Endometrial microvascular endothelial cells (primary cell): ENCODE measurements around the gene XPNPEP3. TPM values are rescaled to one million over a fixed set of nuclear protein-coding genes. Genes with fewer than 3 reads are reported as not detected.
"Not testable (repeated sequence)": the region's sequence is repeated elsewhere in the genome, so short reads cannot be mapped to it uniquely, and the experiment has no call there.

Experiments
- in situ Hi-C: cut with HindIII; loops from 2 replicates; pipeline ENCODE4 v1.10.0; 2017; ENCODE audit warnings: low sequenced_read_pairs, low pct_unique_long_range_greater_than_20kb; ENCODE audit errors: inconsistent ontology term
- total RNA-seq: library from RNA; depleted of rRNA; stranded (reverse); fragments of >200 nt; gene quantifications from one replicate; pipeline ENCODE4 v1.2.3, GENCODE V29; 2015; ENCODE audit errors: inconsistent ontology term

The XPNPEP3 gene
- total RNA-seq, result 7.9 TPM

- in situ Hi-C loops, result no loop called here
Observed at GRCh38 chr22:40856513-40857308, at the start of gene XPNPEP3, which contains the start of gene ST13. Gene XPNPEP3, plus strand, starts transcription at chr22:40857148. Its CDS starts 34 bp downstream, at chr22:40857182. Gene ST13, minus strand, starts transcription at chr22:40856639. Its CDS starts 99 bp downstream, at chr22:40856540.

- in situ Hi-C loops, result no loop called here
Observed at GRCh38 chr22:40808018-40808841, 48.7 kb upstream of the XPNPEP3 start.

GRCh38 chr22:40813912-40814315 lies 43.0 kb upstream of the XPNPEP3 start:
- in situ Hi-C loops, result no loop called here

GRCh38 chr22:40817737-40818136 lies 39.2 kb upstream of the XPNPEP3 start:
- in situ Hi-C loops, result no loop called here

GRCh38 chr22:40818192-40818746 lies 38.7 kb upstream of the XPNPEP3 start:
- in situ Hi-C loops, result no loop called here

GRCh38 chr22:40818747-40819598 lies 38.0 kb upstream of the XPNPEP3 start, which contains the start of gene SLC25A17:
Gene SLC25A17, minus strand, starts transcription at chr22:40819346. Its CDS starts 98 bp downstream, at chr22:40819248.
- in situ Hi-C loops, result no loop called here

- in situ Hi-C loops, result no loop called here
Observed at GRCh38 chr22:40819599-40820140, 37.3 kb upstream of the XPNPEP3 start.

- in situ Hi-C loops, result no loop called here
Observed at GRCh38 chr22:40823426-40823825, 33.5 kb upstream of the XPNPEP3 start.

- in situ Hi-C loops, result not testable (repeated sequence)
Observed at GRCh38 chr22:40826292-40826691, 30.7 kb upstream of the XPNPEP3 start.

- in situ Hi-C loops, result no loop called here
Observed at GRCh38 chr22:40826984-40827741, 29.8 kb upstream of the XPNPEP3 start.

- in situ Hi-C loops, result no loop called here
Observed at GRCh38 chr22:40829131-40829530, 27.8 kb upstream of the XPNPEP3 start.

- in situ Hi-C loops, result no loop called here
Observed at GRCh38 chr22:40834619-40835018, 22.3 kb upstream of the XPNPEP3 start.

- in situ Hi-C loops, result no loop called here
Observed at GRCh38 chr22:40838486-40838885, 18.5 kb upstream of the XPNPEP3 start.

GRCh38 chr22:40844951-40845350 lies 12.0 kb upstream of the XPNPEP3 start:
- in situ Hi-C loops, result no loop called here

GRCh38 chr22:40845816-40846215 lies 11.1 kb upstream of the XPNPEP3 start:
- in situ Hi-C loops, result not testable (repeated sequence)

GRCh38 chr22:40853333-40853732 lies 3.6 kb upstream of the XPNPEP3 start:
- in situ Hi-C loops, result no loop called here

- in situ Hi-C loops, result no loop called here
Observed at GRCh38 chr22:40853961-40854360, 3.0 kb upstream of the XPNPEP3 start.
